Uterus (tissue), 4 donors: Measurements from ENCODE around the gene MRPS6. TPM values are rescaled to one million over a fixed set of nuclear protein-coding genes. Genes with fewer than 3 reads are reported as not detected.

Source experiments
- DNase-seq, 2 donors: peaks; one replicate each; pipeline ENCODE4 v3.0.0-alpha.2; 2019 to 2020
- H3K27ac ChIP-seq, 2 donors: fragments of 200-600 bp; sonication (generic); 1 replicate in 1 of 2; 2 replicates in 1 of 2; pipeline ENCODE4 v1.5.1; 2016 to 2018
- H3K27me3 ChIP-seq, 2 donors: fragments of 200-600 bp; sonication (generic); one replicate each; pipeline ENCODE4 v1.5.1; 2018 to 2019; ENCODE audit warnings: control low read depth in 1 of 2
- H3K36me3 ChIP-seq, 2 donors: fragments of 200-600 bp; sonication (generic); one replicate each; pipeline ENCODE4 v1.5.1; 2019; ENCODE audit warnings: control low read depth in 1 of 2
- H3K4me1 ChIP-seq, 2 donors: fragments of 200-600 bp; sonication (generic); one replicate each; pipeline ENCODE4 v1.5.1; 2018 to 2019; ENCODE audit warnings: control low read depth in 1 of 2
- H3K4me3 ChIP-seq, 2 donors: fragments of 200-600 bp; sonication (generic); 1 replicate in 1 of 2; 2 replicates in 1 of 2; pipeline ENCODE4 v1.5.1; 2018 to 2019; ENCODE audit warnings: mild to moderate bottlenecking in 1 of 2
- H3K9me3 ChIP-seq, 2 donors: fragments of 200-600 bp; sonication (generic); one replicate each; pipeline ENCODE4 v1.5.1; 2019; ENCODE audit warnings: control low read depth in 1 of 2
- POLR2A ChIP-seq, 2 donors: fragments of 450-650 bp; IDR thresholded peaks; one replicate each; pipeline ENCODE4 v1.6.1; 2016; ENCODE audit warnings: antibody characterized with exemption in 2 of 2, mild to moderate bottlenecking in 1 of 2, moderate library complexity in 1 of 2
- intact Hi-C: fragments of 100-400 bp; cut with DNase I; formaldehyde crosslinking; loops from one replicate; pipeline ENCODE4 v1.15.1; 2023; ENCODE audit warnings: low total_unique reads
- total RNA-seq, 4 donors: library from RNA; depleted of rRNA in 3 of 4; stranded (reverse); fragments of >200 nt in 3 of 4; gene quantifications; one replicate each; pipeline versions ENCODE4 v1.1.0 to v1.2.4, GENCODE V29; 2014 to 2023
- TF ChIP-seq, protein P1 (sequence below), 4 experiments: fragments of 200-600 bp in 2 of 4; fragments of 450-650 bp in 2 of 4; sonication (generic) in 2 of 4; IDR thresholded peaks; one replicate each; pipeline ENCODE4 v1.5.1; 2016 to 2019; ENCODE audit warnings: antibody characterized with exemption in 4 of 4, mild to moderate bottlenecking in 2 of 4, moderate library complexity in 1 of 4
- donor health status: DM: yes; HTN: yes; CAD: no.

Gene MRPS6
- total RNA-seq, 4 donors from 2014 or later = 9.0 to 75.6 (median 33.5) TPM

DNA sequence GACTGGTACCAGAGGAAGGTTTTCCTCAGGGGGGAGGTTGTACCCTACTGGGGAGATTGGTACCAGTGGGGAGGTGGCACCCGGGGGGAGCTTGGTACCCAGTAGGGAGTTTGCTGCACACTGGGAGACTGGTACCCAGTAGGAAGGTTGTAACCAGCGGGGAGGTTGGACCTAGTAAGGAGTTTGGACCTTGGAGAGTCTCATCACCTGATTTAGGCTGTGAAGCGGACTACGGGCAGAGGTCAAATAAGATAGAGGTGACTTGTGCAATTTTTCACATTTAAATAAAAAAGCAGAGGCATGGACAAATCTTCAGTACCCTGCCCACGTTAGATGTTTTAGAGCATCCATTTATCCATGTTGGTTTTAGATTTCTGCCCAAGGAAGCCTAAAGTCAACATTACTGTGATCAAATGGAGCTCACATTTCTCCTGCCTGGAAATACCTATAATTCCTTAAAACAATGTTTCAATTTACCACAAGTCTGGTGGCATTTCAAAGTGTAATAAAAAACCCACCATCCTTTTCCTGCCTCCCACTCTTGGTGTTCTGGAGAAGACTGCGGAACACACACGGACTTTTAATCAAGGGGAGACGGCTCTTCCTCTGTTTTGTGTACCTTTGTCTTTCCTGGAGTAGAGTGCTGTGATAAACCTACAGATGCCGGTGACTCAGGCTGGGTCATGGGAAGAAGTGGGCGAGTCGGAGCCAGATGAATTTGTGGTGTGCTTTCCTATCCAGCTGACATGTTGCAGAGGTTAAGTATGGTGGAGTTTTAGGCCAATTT, 36.2 kb upstream of the MRPS6 start:
- TF ChIP-seq POLR2A (IDR thresholded peaks at IDR 0.05) = no peak
- TF ChIP-seq, protein P1, sequence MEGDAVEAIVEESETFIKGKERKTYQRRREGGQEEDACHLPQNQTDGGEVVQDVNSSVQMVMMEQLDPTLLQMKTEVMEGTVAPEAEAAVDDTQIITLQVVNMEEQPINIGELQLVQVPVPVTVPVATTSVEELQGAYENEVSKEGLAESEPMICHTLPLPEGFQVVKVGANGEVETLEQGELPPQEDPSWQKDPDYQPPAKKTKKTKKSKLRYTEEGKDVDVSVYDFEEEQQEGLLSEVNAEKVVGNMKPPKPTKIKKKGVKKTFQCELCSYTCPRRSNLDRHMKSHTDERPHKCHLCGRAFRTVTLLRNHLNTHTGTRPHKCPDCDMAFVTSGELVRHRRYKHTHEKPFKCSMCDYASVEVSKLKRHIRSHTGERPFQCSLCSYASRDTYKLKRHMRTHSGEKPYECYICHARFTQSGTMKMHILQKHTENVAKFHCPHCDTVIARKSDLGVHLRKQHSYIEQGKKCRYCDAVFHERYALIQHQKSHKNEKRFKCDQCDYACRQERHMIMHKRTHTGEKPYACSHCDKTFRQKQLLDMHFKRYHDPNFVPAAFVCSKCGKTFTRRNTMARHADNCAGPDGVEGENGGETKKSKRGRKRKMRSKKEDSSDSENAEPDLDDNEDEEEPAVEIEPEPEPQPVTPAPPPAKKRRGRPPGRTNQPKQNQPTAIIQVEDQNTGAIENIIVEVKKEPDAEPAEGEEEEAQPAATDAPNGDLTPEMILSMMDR (IDR thresholded peaks at IDR 0.05) = no peak
- intact Hi-C loops = no loop called here
- Histone ChIP-seq H3K27me3 (no peaks in the 10 kb centered on the region), H3K9me3 (no peaks in the 10 kb centered on the region), H3K4me3 (no peak overlapping the region), H3K36me3 (no peaks in the 10 kb centered on the region), H3K4me1 (no peaks in the 10 kb centered on the region), H3K27ac (no peak overlapping the region)
- no peak for DNase-seq

DNA sequence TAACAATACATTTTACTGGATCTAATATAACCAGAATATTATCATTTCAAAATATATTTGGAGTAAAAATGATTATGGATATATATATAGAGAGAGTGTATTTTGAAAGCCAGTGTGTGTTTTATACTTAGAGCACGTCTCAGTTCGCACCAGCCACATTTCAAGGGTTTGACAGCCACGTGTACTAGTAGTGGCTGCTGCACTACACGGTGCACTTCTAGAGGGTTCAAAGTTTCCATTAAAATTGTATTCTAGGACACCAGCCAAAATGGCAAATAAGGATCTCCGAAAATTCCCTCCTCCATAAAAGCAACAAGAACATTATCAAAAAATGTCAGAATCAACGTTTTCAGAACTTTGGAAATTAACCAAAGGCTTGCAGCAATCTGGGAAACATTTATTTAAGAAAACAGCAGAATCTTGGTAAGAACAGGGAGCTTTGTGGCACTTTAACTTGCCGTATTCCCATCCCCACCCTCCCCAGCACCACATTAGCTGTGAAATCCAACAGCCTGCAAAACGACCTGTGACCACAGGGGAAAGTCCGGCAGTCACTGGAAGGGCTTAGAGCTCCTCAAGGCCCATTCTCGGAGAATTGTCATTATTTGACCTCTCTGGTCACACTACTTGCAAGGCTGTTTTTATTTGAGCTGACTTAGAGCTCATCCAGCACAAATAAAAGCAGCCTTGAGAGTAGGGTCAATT, 33.5 kb upstream of the MRPS6 start:
- H3K27ac ChIP-seq = no peak overlapping the region
- TF ChIP-seq, protein P1 (IDR thresholded peaks at IDR 0.05) = no peak
- TF ChIP-seq POLR2A (IDR thresholded peaks at IDR 0.05) = no peak
- DNase-seq = no peak
- no peaks in the 10 kb centered on the region for H3K9me3 ChIP-seq
- no peaks in the 10 kb centered on the region for H3K27me3 ChIP-seq
- no peaks in the 10 kb centered on the region for H3K36me3 ChIP-seq
- intact Hi-C loops = no loop called here
- no peak overlapping the region for H3K4me3 ChIP-seq
- H3K4me1 ChIP-seq = no peaks in the 10 kb centered on the region

DNA sequence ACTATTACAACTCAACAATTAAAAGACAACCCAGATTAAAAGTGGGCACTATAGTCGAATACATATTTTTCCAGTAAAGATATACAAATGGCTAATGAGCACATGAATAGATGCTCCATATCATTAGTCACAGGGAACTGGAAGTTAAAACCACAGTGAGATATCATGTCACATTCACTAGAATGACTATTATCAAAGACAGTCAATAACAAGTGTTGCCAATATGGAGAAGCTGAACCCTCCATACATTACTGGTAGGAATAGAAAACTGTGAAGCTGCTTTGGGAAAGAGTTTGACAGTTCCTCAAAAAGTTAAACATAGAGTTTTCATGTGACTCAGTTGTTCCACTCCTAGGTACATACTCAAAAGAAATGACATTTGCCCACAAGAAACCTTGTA, 30.6 kb upstream of the MRPS6 start:
- Histone ChIP-seq H3K27me3 (no peaks in the 10 kb centered on the region), H3K9me3 (no peaks in the 10 kb centered on the region), H3K4me1 (no peaks in the 10 kb centered on the region), H3K27ac (no peak overlapping the region), H3K36me3 (no peaks in the 10 kb centered on the region), H3K4me3 (no peak overlapping the region)
- intact Hi-C loops = no loop called here
- DNase-seq = no peak
- TF ChIP-seq, protein P1 (IDR thresholded peaks at IDR 0.05) = no peak
- TF ChIP-seq POLR2A (IDR thresholded peaks at IDR 0.05) = no peak

DNA sequence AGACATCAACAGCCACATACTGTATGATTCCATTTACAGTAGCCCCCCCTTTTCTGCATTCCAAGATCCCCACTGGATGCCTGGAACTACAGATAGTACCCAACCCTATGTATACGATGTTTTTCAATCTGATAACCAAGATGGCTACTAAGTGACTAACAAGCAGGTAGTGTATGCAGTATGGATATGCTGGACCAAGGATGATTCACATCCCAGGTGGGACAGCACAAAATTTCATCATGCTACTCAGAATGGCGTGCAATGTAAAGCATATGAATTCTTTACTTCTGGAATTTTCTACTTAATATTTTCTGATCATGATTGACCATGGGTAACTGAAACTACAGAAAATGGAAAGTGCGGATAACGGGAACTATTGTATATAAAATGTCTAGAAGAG, 30.0 kb upstream of the MRPS6 start:
- no peaks in the 10 kb centered on the region for H3K27me3 ChIP-seq
- no peak overlapping the region for H3K4me3 ChIP-seq
- H3K9me3 ChIP-seq = no peaks in the 10 kb centered on the region
- no peaks in the 10 kb centered on the region for H3K4me1 ChIP-seq
- no peaks in the 10 kb centered on the region for H3K36me3 ChIP-seq
- DNase-seq = no peak
- TF ChIP-seq, protein P1 (IDR thresholded peaks at IDR 0.05) = no peak
- TF ChIP-seq POLR2A (IDR thresholded peaks at IDR 0.05) = no peak
- intact Hi-C loops = no loop called here
- H3K27ac ChIP-seq = no peak overlapping the region

GRCh38 chr21:34046917-34047316, 26.5 kb upstream of the MRPS6 start:
- H3K36me3 ChIP-seq = no peaks in the 10 kb centered on the region
- H3K4me1 ChIP-seq = no peaks in the 10 kb centered on the region
- no peak overlapping the region for H3K4me3 ChIP-seq
- intact Hi-C loops = no loop called here
- DNase-seq = no peak
- no peaks in the 10 kb centered on the region for H3K9me3 ChIP-seq
- no peak overlapping the region for H3K27ac ChIP-seq
- TF ChIP-seq, protein P1 (IDR thresholded peaks at IDR 0.05) = no peak
- TF ChIP-seq POLR2A (IDR thresholded peaks at IDR 0.05) = no peak
- H3K27me3 ChIP-seq = no peaks in the 10 kb centered on the region
